ENCODE results near the gene UBXN1.
"Not testable (repeated sequence)": the region's sequence is repeated elsewhere in the genome, so short reads cannot be mapped to it uniquely, and the experiment has no call there.

Gene UBXN1

GRCh38 chr11:62706850-62707247 is 28.0 kb upstream of the UBXN1 start:
- POLR2A ChIA-PET: interaction anchor here (0.6 to 2.4 kb wide), 9 partner anchors 17 to 134 kb away, joined by 3 to 18 read pairs (median 4); partner anchors contain the start of genes B3GAT3, C11orf98, CSKMT and HNRNPUL2
- CTCF ChIA-PET: interaction anchor here (0.9 to 11.2 kb wide), 7 partner anchors 10 to 314 kb away, joined by 3 to 152 read pairs (median 3); partner anchors contain the start of genes C11orf98, CSKMT and LRRN4CL
- no peak for DNase-seq (ENCODE audit: low read depth, low spot score)
- H3K4me3 ChIP-seq (ENCODE audit: low read depth, low read length): no peak overlapping the region
- TF ChIP-seq CTCF (IDR thresholded peaks at IDR 0.05; ENCODE audit: insufficient read depth, low read length, missing control alignments): no peak

GRCh38 chr11:62705880-62706849 is 27.3 kb upstream of the UBXN1 start:
- no peak for DNase-seq (ENCODE audit: low read depth, low spot score)
- peak overlapping the region; percentile 77 for H3K4me3 ChIP-seq (ENCODE audit: low read depth, low read length)
- ChIA-PET POLR2A (interaction anchor here (0.7 to 2.4 kb wide), 12 partner anchors 12 to 135 kb away, joined by 3 to 18 read pairs (median 5); partner anchors contain the start of genes C11orf98, CSKMT, HNRNPUL2 and INTS5), CTCF (interaction anchor here (0.9 to 11.2 kb wide), 5 partner anchors 10 to 313 kb away, joined by 3 to 152 read pairs (median 4); partner anchors contain the start of gene LRRN4CL)
- TF ChIP-seq CTCF (IDR thresholded peaks at IDR 0.05; ENCODE audit: insufficient read depth, low read length, missing control alignments): no peak

GRCh38 chr11:62705413-62705812 is 26.5 kb upstream of the UBXN1 start:
- H3K4me3 ChIP-seq (ENCODE audit: low read depth, low read length): peak overlapping the region; percentile 77
- DNase-seq (ENCODE audit: low read depth, low spot score): no peak
- ChIA-PET CTCF (interaction anchor here (1.1 to 11.2 kb wide), 5 partner anchors 13 to 312 kb away, joined by 3 to 152 read pairs (median 4); partner anchors contain the start of gene LRRN4CL), POLR2A (interaction anchor here (0.7 to 2.4 kb wide), 11 partner anchors 11 to 136 kb away, joined by 3 to 18 read pairs (median 6); partner anchors contain the start of genes C11orf98, CSKMT, HNRNPUL2 and INTS5)
- no peak for TF ChIP-seq CTCF (IDR thresholded peaks at IDR 0.05; ENCODE audit: insufficient read depth, low read length, missing control alignments)

GRCh38 chr11:62703921-62704320 is 25.0 kb upstream of the UBXN1 start:
- ChIA-PET POLR2A (interaction anchor here (1.3 kb wide), 1 partner anchor 10 kb away, joined by 6 read pairs; no protein-coding TSS in a partner anchor), CTCF (interaction anchor here (1.3 to 11.2 kb wide), 2 partner anchors 12 to 308 kb away, joined by 3 to 152 read pairs; partner anchors contain the start of gene LRRN4CL)
- H3K4me3 ChIP-seq (ENCODE audit: low read depth, low read length); DNase-seq (ENCODE audit: low read depth, low spot score): not testable (repeated sequence)

- no peak for TF ChIP-seq CTCF (IDR thresholded peaks at IDR 0.05; ENCODE audit: insufficient read depth, low read length, missing control alignments)
- ChIA-PET CTCF (interaction anchor here (1.4 to 11.2 kb wide), 2 partner anchors 10 to 21 kb away, joined by 5 to 152 read pairs; partner anchors contain the start of gene LRRN4CL), POLR2A (no interaction called here)
- DNase-seq (ENCODE audit: low read depth, low spot score): no peak
- H3K4me3 ChIP-seq (ENCODE audit: low read depth, low read length): no peak overlapping the region
Observed at GRCh38 chr11:62702246-62702645, 23.4 kb upstream of the UBXN1 start.

GRCh38 chr11:62694455-62695167 is 15.7 kb upstream of the UBXN1 start:
- ChIA-PET CTCF (interaction anchor here (0.6 to 10.7 kb wide), 24 partner anchors 10 to 313 kb away, joined by 3 to 152 read pairs (median 4); partner anchors contain the start of genes BSCL2, C11orf98, CSKMT and GNG3), POLR2A (interaction anchor here (0.6 to 1.8 kb wide), 4 partner anchors 10 to 30 kb away, joined by 3 to 6 read pairs (median 4); partner anchors contain the start of genes C11orf98, CSKMT and LBHD1)
- no peak overlapping the region for H3K4me3 ChIP-seq (ENCODE audit: low read depth, low read length)
- no peak for DNase-seq (ENCODE audit: low read depth, low spot score)
- TF ChIP-seq CTCF (IDR thresholded peaks at IDR 0.05; ENCODE audit: insufficient read depth, low read length, missing control alignments): peak; percentile 84

GRCh38 chr11:62693624-62694023 is 14.8 kb upstream of the UBXN1 start:
- DNase-seq (ENCODE audit: low read depth, low spot score); H3K4me3 ChIP-seq (ENCODE audit: low read depth, low read length): not testable (repeated sequence)
- ChIA-PET POLR2A (interaction anchor here (0.8 to 1.8 kb wide), 3 partner anchors 11 to 29 kb away, joined by 3 to 6 read pairs (median 5); partner anchors contain the start of genes C11orf98, CSKMT and LBHD1), CTCF (interaction anchor here (0.5 to 10.7 kb wide), 15 partner anchors 11 to 312 kb away, joined by 3 to 152 read pairs (median 6); partner anchors contain the start of genes BSCL2, C11orf98, CSKMT and GNG3)
